ENCODE data around the gene TRAPPC10. TPM values are rescaled to one million over a fixed set of nuclear protein-coding genes. Genes with fewer than 3 reads are reported as not detected.

Gene TRAPPC10
- total and polyA plus RNA-seq, 9 of the 15 experiments (the other 6 are each of a cell fraction or from before 2014, with no cell fraction given): 1.1 to 33.8 (median 24.3) TPM

- no peak for TF ChIP-seq CUX1 (CRISPR knock-in tag; IDR thresholded peaks at IDR 0.05)
- peak; percentile 95 to 99 (median 96) for TF ChIP-seq CTCF (IDR thresholded peaks at IDR 0.05 in 2 of 3, conservative IDR thresholded peaks at IDR 0.05 in 1 of 3; ENCODE audit: insufficient read depth in 2 of 3, low read depth in 1 of 3, low read length in 3 of 3)
- TF ChIP-seq TAF9B (IDR thresholded peaks at IDR 0.05; ENCODE audit: partially characterized antibody): no peak
- TF ChIP-seq ZFP91 (CRISPR knock-in tag; IDR thresholded peaks at IDR 0.05): 0 out of 2 replicates have a peak, but pooled peaks have one; percentile 35
- peak; percentile 55; the same call in 1 of the 2 replicates for TF ChIP-seq SAFB (IDR thresholded peaks at IDR 0.05; ENCODE audit: borderline replicate concordance, low read depth, low read length)
- no peak for TF ChIP-seq ZEB2 (IDR thresholded peaks at IDR 0.05)
- TF ChIP-seq TEAD1 (CRISPR knock-in tag; IDR thresholded peaks at IDR 0.05): 0 out of 4 replicates have a peak, but pooled peaks of 1 of the 2 experiments have one; percentile 43
- no peak for TF ChIP-seq SREBF1 (IDR thresholded peaks at IDR 0.05; ENCODE audit: borderline replicate concordance, low read depth, low read length)
- peak; percentile 13 to 42 for TF ChIP-seq E2F6 (IDR thresholded peaks at IDR 0.05; ENCODE audit: borderline replicate concordance in 1 of 2, extremely low read depth in 1 of 2, insufficient read depth in 1 of 2, insufficient read length in 1 of 2, low read depth in 1 of 2, low read length in 1 of 2, poor library complexity in 1 of 2, severe bottlenecking in 1 of 2)
- TF ChIP-seq HDGF (IDR thresholded peaks at IDR 0.05): no peak
- TF ChIP-seq TSC22D4 (tag; IDR thresholded peaks at IDR 0.05): no peak
- TF ChIP-seq OTX1 (CRISPR knock-in tag; IDR thresholded peaks at IDR 0.05): no peak
- peak in 1 of 2 experiments; percentile 31; a peak in 1 of 4 replicates for TF ChIP-seq RCOR1 (IDR thresholded peaks at IDR 0.05; ENCODE audit: borderline replicate concordance in 1 of 2, low read depth in 2 of 2, low read length in 2 of 2)
- TF ChIP-seq ESRRB (CRISPR knock-in tag; IDR thresholded peaks at IDR 0.05; ENCODE audit: borderline replicate concordance): no peak
Observed at GRCh38 chr21:43975469-43976098, 36.5 kb upstream of the TRAPPC10 start (continued).

Data from K562 (cell line).